H1 (cell line): ENCODE results near the gene RYK. TPM values are rescaled to one million over a fixed set of nuclear protein-coding genes. Genes with fewer than 3 reads are reported as not detected.

Experiments
- CTCF ChIA-PET: fragments of 300-600 bp; sonication (Branson Sonifier 250); formaldehyde crosslinking; loops from one replicate; lab custom pipeline; 2021; ENCODE audit not compliant: partially characterized antibody; lab: Charles Lee
- POLR2A ChIA-PET: fragments of 300-600 bp; sonication (Branson Sonifier 250); formaldehyde crosslinking; loops from one replicate; lab custom pipeline; 2021; ENCODE audit warnings: inconsistent platforms; ENCODE audit not compliant: partially characterized antibody; lab: Charles Lee
- DNase-seq, 2 experiments: peaks; one replicate each; pipeline versions ENCODE4 v3.0.0 to v3.0.0-alpha.2; 2010 to 2022; ENCODE audit warnings: low spot score in 2 of 2, low read depth in 1 of 2, mixed read lengths in 1 of 2
- FAIRE-seq: peaks from 2 replicates; lab custom pipeline; 2011; peaks lifted over from hg19 to GRCh38; lab: Jason Lieb, UNC
- H2AFZ ChIP-seq: 2 replicates; pipeline ENCODE4 v1.8.1; 2012; ENCODE audit warnings: low read length, inconsistent platforms
- H2AK5ac ChIP-seq: 2 replicates; pipeline ENCODE4 v1.6.1; 2013; ENCODE audit warnings: low read depth, low read length
- H2BK120ac ChIP-seq: replicated peaks from 2 replicates; pipeline ENCODE3; 2013; ENCODE audit warnings: low read depth, low read length, inconsistent platforms
- H2BK12ac ChIP-seq: 2 replicates; pipeline ENCODE4 v1.6.1; 2013; ENCODE audit warnings: low read depth, low read length
- H2BK15ac ChIP-seq: 2 replicates; pipeline ENCODE4 v1.6.1; 2013; ENCODE audit warnings: low read length
- H2BK20ac ChIP-seq: 2 replicates; pipeline ENCODE4 v1.6.1; 2013; ENCODE audit warnings: low read length
- H2BK5ac ChIP-seq: 2 replicates; pipeline ENCODE4 v1.6.1; 2013; ENCODE audit warnings: low read depth, low read length
- H3K14ac ChIP-seq: 2 replicates; pipeline ENCODE4 v1.6.1; 2013; ENCODE audit warnings: inconsistent platforms; ENCODE audit not compliant: insufficient read length
- H3K18ac ChIP-seq: 2 replicates; pipeline ENCODE4 v1.6.1; 2013; ENCODE audit warnings: low read length; ENCODE audit errors: extremely low read depth
- H3K23ac ChIP-seq: 2 replicates; pipeline ENCODE4 v1.6.1; 2013; ENCODE audit warnings: inconsistent platforms; ENCODE audit not compliant: insufficient read length
- H3K23me2 ChIP-seq: 2 replicates; pipeline ENCODE4 v1.6.1; 2013; ENCODE audit warnings: low read depth, low read length
- H3K27ac ChIP-seq: 2 replicates; pipeline ENCODE4 v1.6.1; 2011; ENCODE audit warnings: low read depth, low read length, inconsistent platforms
- H3K27me3 ChIP-seq, 4 experiments: replicated peaks in 1 of 4; 1 replicate in 1 of 4; 2 replicates in 3 of 4; pipeline versions ENCODE4 v1.6.1 to v1.8.1; 2011 to 2013; ENCODE audit warnings: low read length in 3 of 4, mild to moderate bottlenecking in 3 of 4, inconsistent platforms in 2 of 4, mixed read lengths in 2 of 4, moderate library complexity in 1 of 4; ENCODE audit not compliant: control insufficient read depth in 3 of 4, insufficient read depth in 3 of 4; ENCODE audit errors: extremely low read depth in 1 of 4
- H3K36me3 ChIP-seq, 4 experiments: 2 replicates each; pipeline versions ENCODE4 v1.6.1 to v1.8.1; 2011 to 2013; ENCODE audit warnings: mild to moderate bottlenecking in 4 of 4, low read length in 3 of 4, moderate library complexity in 2 of 4, control low read depth in 1 of 4, inconsistent platforms in 1 of 4; ENCODE audit not compliant: insufficient read depth in 4 of 4, control insufficient read depth in 2 of 4
- H3K4ac ChIP-seq: replicated peaks from 2 replicates; pipeline ENCODE3; 2013; ENCODE audit warnings: low read length, low read depth, mixed read lengths, inconsistent platforms; ENCODE audit not compliant: insufficient read length
- H3K4me1 ChIP-seq, 4 experiments: replicated peaks in 1 of 4; 1 replicate in 1 of 4; 2 replicates in 3 of 4; pipeline versions ENCODE4 v1.6.1 to v1.8.1; 2011 to 2013; ENCODE audit warnings: low read length in 3 of 4, inconsistent platforms in 2 of 4, mixed read lengths in 1 of 4; ENCODE audit not compliant: insufficient read depth in 4 of 4, control insufficient read depth in 3 of 4
- H3K4me2 ChIP-seq, 2 experiments: 2 replicates each; pipeline versions ENCODE4 v1.6.1 to v1.8.1; 2011 to 2013; ENCODE audit warnings: low read depth in 2 of 2, low read length in 2 of 2, control low read depth in 1 of 2, inconsistent platforms in 1 of 2, mild to moderate bottlenecking in 1 of 2; ENCODE audit not compliant: insufficient read depth in 1 of 2
- H3K4me3 ChIP-seq, 4 experiments: fragments of 200-600, 300-600 bp in 1 of 4; sonication (generic), shearing (Covaris generic), sonication (Bioruptor Twin) in 1 of 4; 2 replicates each; pipeline versions ENCODE4 v1.5.1 to v1.8.1; 2011 to 2016; ENCODE audit warnings: low read length in 4 of 4, low read depth in 3 of 4, control low read depth in 2 of 4, inconsistent platforms in 2 of 4, mild to moderate bottlenecking in 2 of 4, mixed read lengths in 1 of 4, moderate library complexity in 1 of 4; ENCODE audit not compliant: insufficient read depth in 2 of 4; ENCODE audit errors: extremely low read depth in 1 of 4
- H3K56ac ChIP-seq: replicated peaks from 2 replicates; pipeline ENCODE3; 2013; ENCODE audit warnings: low read depth, mild to moderate bottlenecking, mixed read lengths, low read length, inconsistent platforms; ENCODE audit not compliant: insufficient read length
- H3K79me1 ChIP-seq: 2 replicates; pipeline ENCODE4 v1.6.1; 2013; ENCODE audit warnings: low read depth, low read length, control low read depth
- H3K79me2 ChIP-seq, 2 experiments: 2 replicates each; pipeline versions ENCODE4 v1.6.1 to v1.8.1; 2012 to 2013; ENCODE audit warnings: low read length in 2 of 2, mild to moderate bottlenecking in 2 of 2, inconsistent platforms in 1 of 2; ENCODE audit not compliant: insufficient read depth in 2 of 2, control insufficient read depth in 1 of 2
- H3K9ac ChIP-seq, 4 experiments: replicated peaks in 1 of 4; 1 replicate in 1 of 4; 2 replicates in 3 of 4; pipeline versions ENCODE4 v1.6.1 to v1.8.1; 2011 to 2013; ENCODE audit warnings: low read depth in 3 of 4, low read length in 3 of 4, control low read depth in 2 of 4, mild to moderate bottlenecking in 2 of 4, moderate library complexity in 2 of 4, inconsistent platforms in 1 of 4; ENCODE audit errors: extremely low read depth in 1 of 4
- H3K9me3 ChIP-seq, 2 experiments: 2 replicates each; pipeline versions ENCODE4 v1.6.1 to v1.8.1; 2012 to 2013; ENCODE audit warnings: mild to moderate bottlenecking in 2 of 2, moderate library complexity in 2 of 2, control low read depth in 1 of 2, inconsistent platforms in 1 of 2, low read depth in 1 of 2, low read length in 1 of 2, mixed read lengths in 1 of 2; ENCODE audit not compliant: insufficient read depth in 2 of 2
- H4K20me1 ChIP-seq, 2 experiments: replicated peaks in 1 of 2; 2 replicates each; pipeline versions ENCODE3 to v1.8.1; 2011 to 2013; ENCODE audit warnings: inconsistent platforms in 2 of 2, low read length in 2 of 2, mild to moderate bottlenecking in 1 of 2; ENCODE audit not compliant: insufficient read depth in 2 of 2, control insufficient read depth in 1 of 2
- H4K5ac ChIP-seq: 2 replicates; pipeline ENCODE4 v1.6.1; 2013; ENCODE audit warnings: low read length, low read depth, mixed read lengths, inconsistent platforms; ENCODE audit not compliant: insufficient read length
- H4K8ac ChIP-seq: 2 replicates; pipeline ENCODE4 v1.8.0; 2013; ENCODE audit warnings: mild to moderate bottlenecking, moderate library complexity, low read length, inconsistent platforms; ENCODE audit not compliant: insufficient read depth; ENCODE audit errors: extremely low read depth
- H4K91ac ChIP-seq: replicated peaks from 2 replicates; pipeline ENCODE3; 2013; ENCODE audit warnings: low read length, mixed read lengths, inconsistent platforms; ENCODE audit not compliant: insufficient read length
- ASH2L ChIP-seq: fragments of 200-600, 300-600 bp; sonication (generic); IDR thresholded peaks from one replicate; pipeline ENCODE4 v1.7.1; 2017; ENCODE audit warnings: low read length
- BRCA1 ChIP-seq: IDR thresholded peaks from 2 replicates; pipeline ENCODE4 v1.6.1; 2012; ENCODE audit warnings: low read depth, low read length, improper control_type of control experiment
- CBX8 ChIP-seq: fragments of 300-800, 300-1000 bp; sonication (generic); IDR thresholded peaks from 2 replicates; pipeline ENCODE4 v1.7.1; 2016; ENCODE audit warnings: low read depth, low read length, borderline replicate concordance
- CHD1 ChIP-seq: IDR thresholded peaks from 2 replicates; pipeline ENCODE4 v1.6.1; 2012; ENCODE audit warnings: low read depth, low read length, improper control_type of control experiment
- CHD2 ChIP-seq: IDR thresholded peaks from 2 replicates; pipeline ENCODE4 v1.6.1; 2012; ENCODE audit warnings: low read length, improper control_type of control experiment
- FOSL1 ChIP-seq: IDR thresholded peaks from 2 replicates; pipeline ENCODE4 v1.6.1; 2011; ENCODE audit warnings: mild to moderate bottlenecking, low read depth, low read length, moderate library complexity; ENCODE audit not compliant: insufficient read depth
- MAFK ChIP-seq: IDR thresholded peaks from 2 replicates; pipeline ENCODE4 v1.6.1; 2012; ENCODE audit warnings: low read depth, mild to moderate bottlenecking, improper control_type of control experiment, low read length
- NRF1 ChIP-seq: IDR thresholded peaks from 2 replicates; pipeline ENCODE4 v1.6.1; 2011; ENCODE audit warnings: mild to moderate bottlenecking, low read depth, low read length, improper control_type of control experiment
- SP2 ChIP-seq: IDR thresholded peaks from 2 replicates; pipeline ENCODE4 v1.6.1; 2012; ENCODE audit warnings: mild to moderate bottlenecking, low read length, inconsistent platforms
- YY1 ChIP-seq: IDR thresholded peaks from 2 replicates; pipeline ENCODE4 v1.6.1; 2011; ENCODE audit warnings: low read depth, mild to moderate bottlenecking, low read length
- WGBS, 2 experiments: shearing (Covaris generic) in 1 of 2; methylation state at CpG; one replicate each; pipeline versions ENCODE4 v1.1.6 to v1.1.7; 2013 to 2015; ENCODE audit warnings: low lambda C conversion rate in 2 of 2, mixed read lengths in 2 of 2, inconsistent platforms in 1 of 2, low coverage in 1 of 2, missing lambda C conversion rate in 1 of 2; ENCODE audit not compliant: insufficient replicate concordance in 2 of 2, insufficient coverage in 1 of 2, insufficient read length in 1 of 2; ENCODE audit errors: extremely low coverage in 1 of 2, missing lambda C conversion rate in 1 of 2; 5-methylcytosine and 5-hydroxymethylcytosine counted together
- polyA plus RNA-seq, 7 experiments: library from polyadenylated mRNA; depleted of rRNA in 3 of 7; stranded (reverse) in 5 of 7; unstranded in 2 of 7; fragments of >200 nt in 5 of 7; fragments of 200-250 nt in 2 of 7; gene quantifications; 1 replicate in 5 of 7; 2 replicates in 1 of 7; 4 replicates in 1 of 7; pipeline versions ENCODE4 v1.2.1 to v1.2.3, GENCODE V29; 2011 to 2013; ENCODE audit warnings: missing spikeins in 2 of 7, mixed read lengths in 2 of 7
- total RNA-seq: library from RNA; stranded (reverse); fragmentation: NEBNext Ultra II Directional; extraction: Animal tissue kit (Norgen Biotek cat#: 25700); gene quantifications from 2 replicates; pipeline ENCODE4 v1.2.1, GENCODE V29; 2021
- TF ChIP-seq, protein P1 (sequence below): IDR thresholded peaks from 2 replicates; pipeline ENCODE4 v1.6.1; 2012; ENCODE audit warnings: low read length, inconsistent platforms
- TF ChIP-seq, protein P2 (sequence below): IDR thresholded peaks from 2 replicates; pipeline ENCODE4 v1.6.1; 2011; ENCODE audit warnings: low read depth, mild to moderate bottlenecking, low read length; ENCODE audit not compliant: insufficient read depth
- TF ChIP-seq, protein P3 (sequence below): IDR thresholded peaks from 2 replicates; pipeline ENCODE4 v1.6.1; 2012; ENCODE audit warnings: inconsistent platforms

Gene RYK
- total and polyA plus RNA-seq, 2 of the 8 experiments (the other 6 are each of a cell fraction or from before 2014, with no cell fraction given) = 30.5 to 63.8 TPM

DNA sequence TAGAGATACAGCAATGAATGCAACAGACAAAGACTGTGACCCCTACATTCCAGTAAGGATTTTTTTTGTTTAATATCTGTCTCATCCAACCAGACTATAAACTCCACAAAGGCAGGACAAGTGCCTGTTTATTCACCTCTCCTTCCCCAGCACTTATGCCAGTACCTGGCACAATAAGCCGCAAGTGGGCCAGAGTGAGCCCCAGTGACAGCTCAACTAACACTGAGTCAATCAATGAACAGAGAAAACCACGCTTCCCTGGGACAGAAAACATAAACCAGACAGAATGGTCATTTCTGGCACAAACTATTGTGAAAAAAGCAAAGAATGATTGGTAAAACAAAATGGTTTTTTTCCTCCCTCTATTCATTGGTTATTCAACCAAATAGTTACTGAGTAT lies 52.2 kb downstream of the RYK start:
- no peak for DNase-seq
- Histone ChIP-seq H3K18ac (no peak overlapping the region), H3K4me2 (no peak overlapping the region), H2BK12ac (no peak overlapping the region), H3K9ac (no peak overlapping the region), H3K9me3 (peaks cover 0 to 3% of the 10 kb centered on the region in 2 experiments; a peak in 1 of 4 replicates), H3K79me2 (no peaks in the 10 kb centered on the region), H4K91ac (no peak overlapping the region), H3K27ac (no peak overlapping the region), H3K23ac (no peak overlapping the region), H2BK5ac (no peak overlapping the region), H4K20me1 (peaks cover 0 to 5% of the 10 kb centered on the region in 2 experiments), H3K79me1 (no peaks in the 10 kb centered on the region), H3K14ac (no peak overlapping the region), H2AK5ac (no peak overlapping the region), H3K27me3 (no peaks in the 10 kb centered on the region), H4K8ac (no peak overlapping the region), H3K4me1 (no peaks in the 10 kb centered on the region), H2BK20ac (no peak overlapping the region), H2BK120ac (no peak overlapping the region), H2AFZ (no peak overlapping the region), H3K4ac (no peak overlapping the region), H3K36me3 (peaks cover 2 to 35% (median 18%) of the 10 kb centered on the region in 4 experiments), H3K4me3 (no peak overlapping the region), H3K23me2 (no peaks in the 10 kb centered on the region), H2BK15ac (no peak overlapping the region), H4K5ac (no peak overlapping the region), H3K56ac (no peak overlapping the region)
- no peak for FAIRE-seq
- ChIA-PET POLR2A (interaction anchor here (0.6 to 1.3 kb wide), 2 partner anchors 10 to 129 kb away, joined by 3 read pairs; no protein-coding TSS in a partner anchor), CTCF (interaction anchor here (0.6 to 8.7 kb wide), 21 partner anchors 9 to 269 kb away, joined by 3 to 140 read pairs (median 4); no protein-coding TSS in a partner anchor)
- WGBS, 2 experiments = 95% methylated on average over 2 of the region's 2 CpGs; no CpG with 5 or more reads in 1 of the 2 experiments
- no peak for TF ChIP-seq FOSL1
- TF ChIP-seq CHD2 = no peak
- TF ChIP-seq, protein P1, sequence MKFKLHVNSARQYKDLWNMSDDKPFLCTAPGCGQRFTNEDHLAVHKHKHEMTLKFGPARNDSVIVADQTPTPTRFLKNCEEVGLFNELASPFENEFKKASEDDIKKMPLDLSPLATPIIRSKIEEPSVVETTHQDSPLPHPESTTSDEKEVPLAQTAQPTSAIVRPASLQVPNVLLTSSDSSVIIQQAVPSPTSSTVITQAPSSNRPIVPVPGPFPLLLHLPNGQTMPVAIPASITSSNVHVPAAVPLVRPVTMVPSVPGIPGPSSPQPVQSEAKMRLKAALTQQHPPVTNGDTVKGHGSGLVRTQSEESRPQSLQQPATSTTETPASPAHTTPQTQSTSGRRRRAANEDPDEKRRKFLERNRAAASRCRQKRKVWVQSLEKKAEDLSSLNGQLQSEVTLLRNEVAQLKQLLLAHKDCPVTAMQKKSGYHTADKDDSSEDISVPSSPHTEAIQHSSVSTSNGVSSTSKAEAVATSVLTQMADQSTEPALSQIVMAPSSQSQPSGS = no peak
- no peak for TF ChIP-seq ASH2L
- TF ChIP-seq SP2 = no peak
- TF ChIP-seq YY1 = no peak
- TF ChIP-seq MAFK = no peak
- no peak for TF ChIP-seq BRCA1
- TF ChIP-seq CBX8 = no peak
- no peak for TF ChIP-seq CHD1
- TF ChIP-seq NRF1 = no peak
- TF ChIP-seq, protein P2, sequence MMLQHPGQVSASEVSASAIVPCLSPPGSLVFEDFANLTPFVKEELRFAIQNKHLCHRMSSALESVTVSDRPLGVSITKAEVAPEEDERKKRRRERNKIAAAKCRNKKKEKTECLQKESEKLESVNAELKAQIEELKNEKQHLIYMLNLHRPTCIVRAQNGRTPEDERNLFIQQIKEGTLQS = no peak
- TF ChIP-seq, protein P3, sequence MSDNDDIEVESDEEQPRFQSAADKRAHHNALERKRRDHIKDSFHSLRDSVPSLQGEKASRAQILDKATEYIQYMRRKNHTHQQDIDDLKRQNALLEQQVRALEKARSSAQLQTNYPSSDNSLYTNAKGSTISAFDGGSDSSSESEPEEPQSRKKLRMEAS = no peak
